ENCODE data around the gene PLA2G2C. TPM values are rescaled to one million over a fixed set of nuclear protein-coding genes. Genes with fewer than 3 reads are reported as not detected.

The PLA2G2C gene
- total RNA-seq, 1 donor from 2014 or later, result not detected

- Histone ChIP-seq H4K20me1 (ENCODE audit: insufficient read depth, low read length) (no peaks in the 10 kb centered on the region), H3K4me2 (ENCODE audit: low read length) (peak overlapping the region; percentile 83), H3K27me3 (ENCODE audit: insufficient read depth, low read length) (peaks cover 2% of the 10 kb centered on the region), H3K4me1 (ENCODE audit: insufficient read depth, low read length) (no peaks in the 10 kb centered on the region), H2AFZ (ENCODE audit: low read depth, low read length) (peak overlapping the region; percentile 82), H3K79me2 (ENCODE audit: insufficient read depth, low read length) (no peaks in the 10 kb centered on the region), H3K9ac (ENCODE audit: low read length) (no peak overlapping the region), H3K27ac (ENCODE audit: low read depth, low read length) (no peak overlapping the region), H3K36me3 (ENCODE audit: insufficient read depth, low read length) (no peaks in the 10 kb centered on the region), H3K9me3 (ENCODE audit: insufficient read depth, low read depth, low read length) (no peaks in the 10 kb centered on the region), H3K4me3 (ENCODE audit: insufficient read depth, low read depth, low read length) (no peak overlapping the region)
- Mint-ChIP-seq H3K4me3 (ENCODE audit: unreplicated experiment) (no peak overlapping the region), H3K9me3 (ENCODE audit: unreplicated experiment) (peaks cover 3% of the 10 kb centered on the region), H3K27me3 (ENCODE audit: low read depth, unreplicated experiment) (peaks cover 13% of the 10 kb centered on the region), H3K27ac (ENCODE audit: unreplicated experiment) (peak overlapping the region; percentile 47), H3K4me1 (ENCODE audit: low read depth, unreplicated experiment) (no peaks in the 10 kb centered on the region), H3K36me3 (ENCODE audit: low read depth, unreplicated experiment) (no peaks in the 10 kb centered on the region)
- FAIRE-seq, result no peak
- DNase-seq (ENCODE audit: low read depth), result no peak
- TF ChIP-seq CTCF (IDR thresholded peaks at IDR 0.05; ENCODE audit: insufficient read depth, low read depth, low read length), result peak; percentile 0
- TF ChIP-seq EZH2 (IDR thresholded peaks at IDR 0.05; ENCODE audit: insufficient read depth, low read length), result no peak
These were observed 33.8 kb downstream of the PLA2G2C start for GRCh38 chr1:20152599-20152930.

- H3K9me3 Mint-ChIP-seq (ENCODE audit: unreplicated experiment), result peaks cover under 1% of the 10 kb centered on the region
- H3K36me3 Mint-ChIP-seq (ENCODE audit: low read depth, unreplicated experiment), result no peaks in the 10 kb centered on the region
- peaks cover 15% of the 10 kb centered on the region for H3K27me3 Mint-ChIP-seq (ENCODE audit: low read depth, unreplicated experiment)
- H3K4me1 Mint-ChIP-seq (ENCODE audit: low read depth, unreplicated experiment), result no peaks in the 10 kb centered on the region
- Histone ChIP-seq H3K9me3 (ENCODE audit: insufficient read depth, low read depth, low read length) (no peaks in the 10 kb centered on the region), H3K36me3 (ENCODE audit: insufficient read depth, low read length) (no peaks in the 10 kb centered on the region), H3K9ac (ENCODE audit: low read length) (peak overlapping the region; percentile 21), H3K4me1 (ENCODE audit: insufficient read depth, low read length) (no peaks in the 10 kb centered on the region), H3K4me2 (ENCODE audit: low read length) (peak overlapping the region; percentile 83), H3K27me3 (ENCODE audit: insufficient read depth, low read length) (peaks cover 2% of the 10 kb centered on the region), H3K27ac (ENCODE audit: low read depth, low read length) (no peak overlapping the region), H4K20me1 (ENCODE audit: insufficient read depth, low read length) (no peaks in the 10 kb centered on the region), H2AFZ (ENCODE audit: low read depth, low read length) (peak overlapping the region; percentile 82), H3K79me2 (ENCODE audit: insufficient read depth, low read length) (no peaks in the 10 kb centered on the region), H3K4me3 (ENCODE audit: insufficient read depth, low read depth, low read length) (no peak overlapping the region)
- TF ChIP-seq EZH2 (IDR thresholded peaks at IDR 0.05; ENCODE audit: insufficient read depth, low read length), result no peak
- peak; percentile 61 for TF ChIP-seq CTCF (IDR thresholded peaks at IDR 0.05; ENCODE audit: insufficient read depth, low read depth, low read length)
- no peak for FAIRE-seq
- peak overlapping the region; percentile 47 for H3K27ac Mint-ChIP-seq (ENCODE audit: unreplicated experiment)
- no peak overlapping the region for H3K4me3 Mint-ChIP-seq (ENCODE audit: unreplicated experiment)
- DNase-seq (ENCODE audit: low read depth), result peak; percentile 40
These were observed 34.3 kb downstream of the PLA2G2C start for GRCh38 chr1:20151906-20152598.

GRCh38 chr1:20150969-20151368, 35.3 kb downstream of the PLA2G2C start:
- H3K27ac ChIP-seq (ENCODE audit: low read depth, low read length), result no peak overlapping the region
- no peaks in the 10 kb centered on the region for H3K4me1 ChIP-seq (ENCODE audit: insufficient read depth, low read length)
- Mint-ChIP-seq H3K27ac (ENCODE audit: unreplicated experiment) (no peak overlapping the region), H3K27me3 (ENCODE audit: low read depth, unreplicated experiment) (peaks cover 21% of the 10 kb centered on the region), H3K4me3 (ENCODE audit: unreplicated experiment) (no peak overlapping the region), H3K4me1 (ENCODE audit: low read depth, unreplicated experiment) (no peaks in the 10 kb centered on the region), H3K9me3 (ENCODE audit: unreplicated experiment) (no peaks in the 10 kb centered on the region), H3K36me3 (ENCODE audit: low read depth, unreplicated experiment) (no peaks in the 10 kb centered on the region)
- H3K79me2 ChIP-seq (ENCODE audit: insufficient read depth, low read length), result no peaks in the 10 kb centered on the region
- no peak for DNase-seq (ENCODE audit: low read depth)
- FAIRE-seq, result no peak
- no peaks in the 10 kb centered on the region for H3K36me3 ChIP-seq (ENCODE audit: insufficient read depth, low read length)
- H4K20me1 ChIP-seq (ENCODE audit: insufficient read depth, low read length), result no peaks in the 10 kb centered on the region
- H3K9ac ChIP-seq (ENCODE audit: low read length), result no peak overlapping the region
- H3K27me3 ChIP-seq (ENCODE audit: insufficient read depth, low read length), result peaks cover 2% of the 10 kb centered on the region
- TF ChIP-seq CTCF (IDR thresholded peaks at IDR 0.05; ENCODE audit: insufficient read depth, low read depth, low read length) (no peak), EZH2 (IDR thresholded peaks at IDR 0.05; ENCODE audit: insufficient read depth, low read length) (no peak)
- no peaks in the 10 kb centered on the region for H3K9me3 ChIP-seq (ENCODE audit: insufficient read depth, low read depth, low read length)
- no peak overlapping the region for H2AFZ ChIP-seq (ENCODE audit: low read depth, low read length)
- no peak overlapping the region for H3K4me2 ChIP-seq (ENCODE audit: low read length)
- H3K4me3 ChIP-seq (ENCODE audit: insufficient read depth, low read depth, low read length), result no peak overlapping the region
